Retina (tissue), 1 donor: ENCODE results near the gene KRT12.

ENCODE experiments used
- DNase-seq: peaks from one replicate; pipeline ENCODE4 v3.0.0-alpha.2; 2016

Gene KRT12

DNA sequence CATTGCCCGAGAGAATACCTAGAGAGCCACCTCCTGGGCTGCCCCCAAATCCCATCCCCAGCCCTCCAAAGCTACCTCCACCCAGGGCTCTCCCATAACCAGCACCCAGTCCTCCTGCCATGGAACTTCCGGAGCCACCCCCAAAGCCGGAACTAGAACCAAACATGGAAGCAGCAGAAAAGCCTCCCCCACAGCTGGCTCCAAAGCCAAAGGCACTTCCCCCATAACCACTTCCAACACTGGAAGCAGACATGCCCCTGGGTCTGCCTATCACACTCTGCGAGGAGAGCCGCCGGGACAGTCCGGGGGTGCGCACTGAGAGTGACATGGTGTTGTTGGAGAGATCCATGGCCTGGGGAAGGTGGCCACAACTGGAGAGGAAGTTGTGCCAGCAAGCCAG, at the start of gene KRT12:
TSS of gene KRT12 (minus strand) at position 386 of the 400 bp plus-strand sequence. CDS start at position 349, 37 bp downstream.
- no peak for DNase-seq

DNA sequence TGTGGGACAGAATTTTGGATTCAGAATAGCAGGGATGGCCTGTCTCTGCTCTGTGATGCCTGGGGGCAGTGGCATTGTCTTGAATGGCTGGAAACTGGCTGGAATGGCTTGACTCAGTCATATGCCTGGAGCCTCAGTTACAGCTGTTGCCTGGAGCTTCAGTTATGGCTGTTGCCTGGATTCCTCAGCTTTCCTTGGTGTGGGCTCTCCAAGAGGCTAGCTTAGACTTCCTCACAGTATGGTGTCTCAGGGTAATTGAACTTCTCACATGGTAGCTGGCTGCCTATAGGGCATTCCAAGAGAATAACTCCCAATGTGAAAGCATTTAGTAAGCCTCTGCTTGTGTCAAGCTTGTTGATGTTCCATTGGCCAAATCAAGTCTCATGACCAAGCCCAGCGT, 49.3 kb upstream of the KRT12 start:
- no peak for DNase-seq

DNA sequence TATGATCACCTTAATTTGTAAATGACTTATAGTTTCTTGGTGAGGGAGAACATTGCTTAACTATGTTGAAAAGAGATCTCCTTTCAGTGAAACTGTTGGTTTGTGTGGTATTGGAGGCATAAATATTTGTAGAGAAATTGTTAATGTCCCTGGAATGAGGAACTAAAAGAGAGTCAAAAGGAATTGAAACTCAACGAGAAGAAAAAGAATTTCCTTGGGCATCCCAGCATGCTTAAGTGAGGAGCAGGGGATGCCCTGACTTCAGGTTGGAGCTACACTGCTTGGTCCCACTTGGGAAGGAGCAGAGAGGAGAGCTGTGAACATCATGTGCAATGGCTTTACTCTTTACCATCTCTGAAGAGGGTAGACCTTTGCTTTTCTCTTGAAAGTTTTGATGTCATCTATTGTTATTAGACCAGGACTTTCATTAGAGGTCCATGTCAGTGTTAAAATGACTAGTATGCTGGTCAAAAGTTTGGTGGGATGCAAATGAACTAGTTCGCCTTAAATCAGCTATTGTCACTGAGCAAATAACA, 48.8 kb upstream of the KRT12 start:
- no peak for DNase-seq

DNA sequence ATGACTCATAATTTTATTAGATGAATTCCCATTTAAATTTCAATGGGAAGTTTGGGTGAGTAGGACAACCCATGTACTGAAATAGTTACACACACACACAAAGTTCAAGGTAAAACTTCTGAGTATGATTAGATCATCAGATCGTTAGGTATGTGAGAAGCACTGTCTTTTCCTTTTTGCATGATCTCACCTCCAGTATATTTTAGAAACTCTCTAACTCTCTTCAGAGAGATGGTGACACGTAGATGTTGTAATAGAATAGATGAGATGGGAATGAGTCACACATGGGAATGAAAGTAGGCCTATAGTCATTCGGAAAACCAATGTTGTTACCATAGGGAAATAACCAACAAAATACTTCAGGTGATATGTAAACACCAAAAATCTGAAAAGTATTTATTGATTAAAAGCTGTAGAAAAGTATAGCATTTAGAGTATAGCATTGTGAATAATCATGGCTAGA, 48.2 kb upstream of the KRT12 start:
- no peak for DNase-seq

DNA sequence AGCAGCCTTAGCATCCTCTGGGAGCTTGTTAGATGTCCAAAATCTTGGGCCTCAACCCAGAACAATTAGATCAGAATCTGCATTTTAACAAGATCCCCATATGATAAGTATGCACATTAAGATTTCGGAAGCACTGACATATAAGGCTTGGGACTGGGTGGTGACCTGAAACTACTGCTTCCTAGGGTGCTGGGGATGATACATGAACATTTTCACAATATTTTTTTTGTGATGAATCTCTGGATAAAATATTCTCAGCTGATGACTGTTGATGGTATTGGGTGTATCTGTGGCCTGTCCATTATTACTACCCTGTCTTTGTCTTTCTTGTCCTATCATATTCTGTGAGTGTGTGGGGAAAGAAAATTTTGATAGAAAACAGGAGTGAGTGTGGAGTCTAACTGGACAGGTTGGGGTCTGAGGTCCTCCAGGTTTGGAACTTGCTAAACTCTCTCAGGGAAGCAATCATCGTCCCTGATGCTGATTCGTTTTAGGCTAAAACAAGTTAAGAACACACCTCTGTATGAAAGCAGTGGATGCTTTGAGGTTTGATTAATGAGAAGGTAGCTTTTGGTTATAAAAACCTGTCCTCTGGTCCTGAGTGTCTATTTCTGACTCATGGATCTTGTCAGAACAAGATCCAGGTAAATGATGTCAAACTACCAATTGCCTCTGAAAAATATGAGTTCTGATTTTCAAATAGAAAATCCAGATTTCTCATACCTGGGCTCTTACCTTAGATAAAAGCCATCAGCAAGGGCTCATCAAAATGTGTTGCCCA, 47.2 kb upstream of the KRT12 start:
- no peak for DNase-seq

DNA sequence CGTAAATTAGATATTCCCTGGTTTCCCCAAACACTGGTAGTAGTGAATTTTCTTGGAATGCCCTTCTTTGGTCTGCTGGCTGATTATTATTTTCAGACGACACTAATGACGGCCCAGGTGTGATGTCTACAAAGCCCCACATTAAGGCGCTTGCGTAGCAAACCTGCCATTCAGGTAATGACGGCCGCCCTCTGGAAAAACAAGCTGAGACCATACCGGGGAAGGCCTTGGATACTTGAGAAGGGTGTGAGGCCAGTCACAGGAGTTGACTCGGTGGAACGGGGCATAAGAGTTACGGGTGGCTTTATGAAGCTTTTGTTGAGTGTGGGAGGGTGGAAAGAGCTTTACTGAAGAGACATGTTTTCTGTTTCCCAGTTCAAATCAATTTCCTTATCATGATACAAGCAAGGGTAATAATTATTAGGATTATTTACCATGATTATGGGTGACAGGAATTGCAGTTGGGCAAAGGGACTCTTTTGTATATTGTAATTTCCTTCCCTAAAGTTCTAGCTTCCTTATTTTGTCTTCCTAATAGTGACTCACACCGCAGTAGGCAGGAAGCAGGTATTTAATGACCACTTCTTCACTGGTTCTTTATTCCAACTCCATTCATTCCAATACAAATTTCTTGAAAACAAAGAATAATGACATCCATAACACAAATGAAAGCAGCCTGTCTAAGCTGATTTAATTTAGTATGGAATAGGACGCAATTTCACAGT, 45.6 kb upstream of the KRT12 start:
- DNase-seq = no peak

DNA sequence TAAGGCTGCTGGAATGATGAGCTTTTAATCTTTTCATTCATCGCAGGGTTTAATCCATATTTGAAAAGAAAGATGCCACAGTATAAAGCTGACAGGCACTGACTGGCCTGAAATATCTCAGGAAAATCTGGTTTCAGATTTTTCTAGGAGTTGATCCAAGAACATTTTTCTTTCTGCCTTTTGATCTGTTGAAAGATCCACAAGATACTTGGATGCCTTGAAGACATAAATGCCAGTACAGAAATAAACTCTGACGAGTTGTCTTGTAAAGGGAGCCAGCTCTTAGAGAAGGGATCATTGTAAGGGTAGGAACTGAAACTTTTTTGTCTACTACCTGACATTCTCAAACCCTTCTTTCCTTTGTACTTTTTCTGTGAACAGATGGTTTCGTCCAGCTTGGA, 43.4 kb upstream of the KRT12 start:
- no peak for DNase-seq

DNA sequence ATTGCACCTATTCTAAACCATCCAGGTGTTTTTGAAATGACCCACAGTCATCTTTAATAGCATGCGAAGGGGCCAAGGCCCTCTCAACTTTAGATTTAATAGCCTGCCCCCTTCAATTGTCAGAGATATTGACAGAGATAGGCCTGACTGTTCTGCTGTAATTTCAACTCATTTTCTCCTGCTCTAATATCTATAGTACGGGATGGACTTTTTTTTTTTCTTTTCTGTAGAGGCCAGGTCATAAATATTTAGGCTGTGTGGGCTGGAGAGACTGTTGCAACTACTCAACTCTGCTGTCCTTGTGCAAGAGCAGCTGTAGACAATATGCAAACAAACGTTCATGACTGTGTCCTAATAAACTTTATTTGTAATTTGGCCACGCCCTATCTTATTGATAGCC, 42.7 kb upstream of the KRT12 start:
- DNase-seq = no peak

DNA sequence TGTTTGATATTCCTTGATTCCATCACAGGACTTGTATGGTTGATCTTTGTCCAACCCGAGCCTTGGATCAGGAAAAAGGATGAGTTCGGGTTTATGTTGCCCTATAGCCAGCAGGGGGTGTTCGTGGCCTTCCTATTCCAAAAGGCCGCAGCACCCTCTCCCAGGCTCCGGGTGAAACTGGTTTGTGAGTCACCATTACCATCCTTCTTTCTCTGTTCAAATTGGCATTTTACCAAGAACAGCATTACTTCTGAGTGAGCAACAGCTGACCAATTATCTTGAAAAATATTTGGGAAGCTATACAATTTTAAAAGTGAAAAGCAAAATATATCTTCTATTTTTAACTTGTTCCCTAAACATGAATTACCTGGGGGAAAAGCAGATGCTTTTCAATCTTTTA, 42.3 kb upstream of the KRT12 start:
- DNase-seq = peak; percentile 80

DNA sequence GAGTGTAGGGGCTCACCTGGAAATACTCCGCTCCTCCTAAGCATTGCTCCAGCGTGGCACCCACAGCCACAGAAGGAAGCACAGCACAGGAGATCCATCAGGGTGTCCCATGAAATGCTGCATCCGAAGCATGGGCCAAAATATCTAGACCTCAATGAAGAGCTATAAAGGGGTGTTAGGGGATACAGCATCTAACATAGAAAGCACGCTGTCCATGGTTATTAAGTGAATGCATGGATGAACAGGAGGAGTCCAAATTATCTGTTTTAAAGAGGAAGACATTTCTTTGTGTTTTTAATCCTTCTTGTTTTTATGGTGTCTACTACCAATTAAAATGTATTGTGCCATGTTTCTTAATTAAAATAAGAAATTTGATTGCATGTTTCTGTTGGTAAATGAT, 39.6 kb upstream of the KRT12 start:
- DNase-seq = no peak

DNA sequence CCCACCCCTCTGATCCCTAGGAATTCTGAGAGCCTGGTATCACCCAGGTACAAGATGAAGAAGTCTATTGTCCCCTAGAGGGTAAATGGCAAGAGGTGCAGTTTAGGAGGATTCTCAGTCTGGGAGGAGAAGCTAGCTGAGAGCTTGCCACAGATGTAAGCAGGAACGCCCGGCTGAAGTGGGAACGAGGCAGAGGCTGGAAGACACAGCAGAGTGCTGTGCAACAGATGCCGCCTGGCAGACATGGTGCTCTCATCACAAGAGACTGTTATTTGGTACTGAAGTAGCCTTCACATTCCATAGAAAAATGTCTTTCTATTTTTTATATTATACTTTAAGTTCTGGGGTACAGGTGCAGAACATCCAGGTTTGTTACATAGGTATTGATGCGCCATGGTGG, 38.3 kb upstream of the KRT12 start:
- DNase-seq = no peak

DNA sequence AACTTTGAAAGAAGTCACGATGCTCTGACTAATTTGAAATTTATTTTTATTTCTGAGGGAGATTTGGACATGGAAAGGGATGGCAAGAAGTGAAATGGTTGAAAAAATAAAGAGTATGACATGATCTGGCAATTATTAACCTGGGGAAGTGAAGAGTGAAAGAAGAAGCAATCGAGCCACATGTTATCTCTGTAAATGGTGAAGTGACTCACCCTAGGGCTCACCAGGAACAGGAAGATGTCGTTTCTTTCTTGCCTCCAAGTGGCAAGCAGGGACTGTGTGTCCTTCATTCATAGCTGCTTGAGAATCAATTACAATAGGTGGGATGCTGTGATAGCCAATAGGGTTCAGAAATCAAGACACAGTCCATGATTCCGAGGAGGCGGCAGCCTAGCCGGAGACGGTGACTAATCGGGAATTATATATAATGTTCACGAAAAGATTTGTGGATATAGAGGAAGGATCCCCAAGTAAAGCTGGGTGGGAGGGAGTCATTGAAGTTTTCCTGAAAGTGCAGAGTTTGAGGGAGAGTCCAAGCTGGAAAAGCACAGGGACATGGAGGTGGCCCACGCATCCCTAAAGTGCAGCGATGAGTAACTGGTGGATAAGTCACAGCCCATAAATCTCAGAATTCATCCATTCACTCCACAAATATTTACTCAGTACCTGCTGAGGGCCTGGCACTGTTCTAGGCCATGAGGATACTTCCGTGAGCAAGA, 36.3 kb upstream of the KRT12 start:
- no peak for DNase-seq

DNA sequence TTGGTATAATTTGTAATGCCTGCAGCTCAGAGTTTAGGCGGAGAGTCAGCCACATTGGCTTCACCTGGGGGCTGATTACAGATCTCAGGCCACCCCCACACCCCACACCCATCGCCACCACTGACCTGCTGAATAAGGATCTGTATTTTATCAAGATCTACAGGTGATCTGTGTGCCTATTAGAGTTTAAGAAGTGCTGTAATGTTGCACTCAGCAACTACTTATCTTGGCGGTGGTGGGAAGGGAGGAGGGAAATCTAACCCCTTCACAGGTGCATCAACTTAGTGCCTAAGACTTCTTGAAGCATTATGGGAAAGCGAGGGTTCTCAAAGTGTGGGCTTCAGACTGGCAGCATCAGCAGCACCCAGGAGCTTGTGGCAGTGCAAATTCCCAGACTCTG, 35.5 kb upstream of the KRT12 start:
- no peak for DNase-seq

DNA sequence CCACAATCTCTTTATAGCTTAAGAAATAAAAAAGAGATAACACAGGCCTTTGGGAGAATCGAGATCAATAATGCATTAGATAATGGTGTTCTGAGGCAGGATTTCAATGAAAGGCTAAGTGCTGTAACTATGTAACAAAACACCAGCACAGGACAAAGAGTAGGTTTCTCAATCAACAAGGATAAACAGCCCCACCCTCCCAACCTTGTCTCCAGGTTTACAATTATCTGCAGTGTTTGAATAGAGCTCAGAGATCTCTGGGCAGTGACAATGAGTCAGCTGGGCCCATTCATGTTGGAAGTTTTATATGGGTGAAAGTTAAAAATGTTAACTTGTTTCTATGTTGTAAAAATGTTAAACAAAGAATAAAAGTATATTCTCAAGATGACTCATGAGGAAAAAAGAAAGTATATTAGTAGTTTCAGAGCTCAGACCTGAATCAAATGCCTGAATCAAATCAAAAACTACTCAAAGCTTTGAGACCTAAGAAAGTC, 35.0 kb upstream of the KRT12 start:
- no peak for DNase-seq

DNA sequence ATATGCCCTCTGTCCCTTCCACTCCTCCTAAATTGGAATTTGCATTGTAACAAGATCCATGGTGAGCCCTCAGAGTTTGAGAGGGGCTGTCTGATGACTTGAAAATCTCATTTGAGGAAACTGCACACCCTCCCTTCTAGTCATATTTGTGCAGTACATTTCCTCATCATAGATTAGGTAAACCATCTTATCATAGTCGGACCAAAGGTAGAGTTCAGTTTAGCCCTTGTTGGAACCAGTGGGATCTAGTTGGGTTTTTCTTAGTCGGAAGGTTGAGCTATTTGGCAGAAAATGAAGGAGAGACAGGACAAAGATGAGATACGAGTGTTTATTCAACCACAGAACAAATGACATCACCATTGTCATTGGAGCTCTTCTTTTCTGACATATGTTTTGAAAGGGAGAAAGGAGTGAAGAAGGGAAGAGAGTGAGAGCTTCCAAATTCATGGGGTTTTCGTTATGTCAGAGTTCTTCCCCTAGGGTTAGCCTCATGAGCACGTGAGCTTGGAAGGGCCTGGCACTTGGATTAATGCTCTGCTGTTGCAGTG, 33.9 kb upstream of the KRT12 start:
- DNase-seq = no peak

DNA sequence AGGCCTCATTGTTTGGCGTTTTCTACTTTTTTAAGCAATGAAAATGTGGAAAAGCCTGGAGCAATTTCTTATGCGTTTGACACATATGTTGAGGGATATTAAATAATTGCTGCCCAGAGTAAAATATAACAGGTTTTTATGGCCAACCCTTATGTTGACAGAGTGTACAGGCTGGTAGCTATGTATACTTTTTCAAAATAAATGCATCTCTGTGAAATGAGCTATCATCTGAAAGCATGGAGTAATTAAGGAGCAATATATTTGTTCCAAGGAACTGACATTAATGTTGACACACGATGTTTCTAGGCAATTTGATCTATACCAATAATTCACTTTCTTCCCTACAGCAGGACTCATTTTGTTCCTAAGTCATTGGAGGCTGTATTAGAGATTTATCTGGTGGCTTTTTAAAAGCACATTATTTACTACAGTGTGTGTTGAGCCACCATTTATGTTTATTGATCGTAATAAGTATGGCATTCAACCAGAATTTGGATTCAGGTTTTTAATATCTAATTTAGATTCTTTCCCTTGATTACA, 30.0 kb upstream of the KRT12 start:
- DNase-seq = no peak

DNA sequence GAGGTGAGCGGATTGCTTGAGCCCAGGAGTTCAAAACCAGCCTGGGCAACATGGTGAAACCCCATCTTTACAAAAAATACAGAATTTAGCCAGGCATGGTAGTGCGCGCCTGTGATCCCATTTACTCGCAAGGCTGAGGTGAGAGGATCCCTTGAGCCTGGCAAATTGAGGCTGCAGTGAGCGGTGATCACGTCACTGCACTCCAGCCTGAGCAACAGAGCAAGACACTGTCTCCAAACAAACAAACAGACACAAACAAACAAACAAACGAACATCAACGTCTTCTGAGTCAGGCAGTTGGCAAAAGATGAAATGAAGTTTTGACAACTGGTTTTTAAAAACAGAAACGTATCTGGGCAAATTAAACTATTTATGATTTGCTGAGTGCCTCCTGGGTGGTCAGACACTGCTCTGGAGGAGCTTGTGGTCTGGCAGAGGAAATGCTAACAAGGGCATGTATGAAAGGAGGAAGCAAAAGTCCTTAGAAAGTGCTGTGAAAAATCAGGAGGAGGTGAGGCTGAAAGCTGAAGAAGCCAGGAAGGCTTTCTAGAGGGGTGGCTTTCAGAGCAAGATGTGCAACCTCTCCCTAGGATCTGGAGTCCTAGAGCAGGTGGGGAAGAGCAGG, 28.2 kb upstream of the KRT12 start:
- DNase-seq = no peak

DNA sequence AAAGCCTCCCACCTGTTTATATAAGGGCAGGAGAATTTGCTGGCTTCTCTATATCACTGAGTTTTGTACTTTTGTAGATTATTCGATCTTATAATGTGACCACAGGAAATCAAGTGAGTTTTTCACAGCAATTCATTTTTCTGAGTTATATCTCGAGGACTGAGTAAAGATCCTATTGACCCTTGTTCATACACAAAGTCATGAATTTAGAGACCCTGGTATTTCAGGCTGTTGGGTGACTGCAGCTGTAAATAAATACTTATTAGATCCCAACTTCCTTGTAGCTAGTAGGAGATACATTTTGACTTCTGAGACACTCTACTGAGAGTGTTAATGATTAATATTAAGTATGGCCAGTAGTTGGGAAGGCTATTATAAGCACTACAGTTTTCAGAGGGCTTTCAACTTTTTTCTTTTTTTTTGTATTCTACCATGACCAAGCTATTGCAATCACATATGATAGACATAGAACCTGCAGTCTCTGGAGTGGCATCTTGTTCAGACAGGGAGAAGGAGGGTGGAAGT, 21.2 kb upstream of the KRT12 start:
- DNase-seq = no peak

DNA sequence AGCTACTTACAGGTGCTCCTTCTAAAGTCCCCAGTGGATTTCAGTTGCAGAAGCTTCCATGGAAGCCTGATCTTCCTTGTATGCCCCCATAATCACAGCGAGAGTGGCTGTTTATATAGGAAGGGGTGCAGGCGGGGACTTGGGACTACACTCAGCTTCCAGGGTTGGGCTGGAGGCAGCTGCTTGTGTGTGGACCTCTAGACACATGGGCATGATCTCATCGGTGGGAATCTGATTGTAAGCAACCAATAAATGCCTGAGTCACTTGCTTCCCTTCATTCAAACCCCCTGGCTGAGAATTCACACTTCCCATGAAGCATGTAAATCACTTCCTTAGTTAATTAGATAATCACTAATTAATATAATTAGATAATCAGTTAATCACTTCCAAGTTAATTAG, 19.1 kb upstream of the KRT12 start:
- no peak for DNase-seq

DNA sequence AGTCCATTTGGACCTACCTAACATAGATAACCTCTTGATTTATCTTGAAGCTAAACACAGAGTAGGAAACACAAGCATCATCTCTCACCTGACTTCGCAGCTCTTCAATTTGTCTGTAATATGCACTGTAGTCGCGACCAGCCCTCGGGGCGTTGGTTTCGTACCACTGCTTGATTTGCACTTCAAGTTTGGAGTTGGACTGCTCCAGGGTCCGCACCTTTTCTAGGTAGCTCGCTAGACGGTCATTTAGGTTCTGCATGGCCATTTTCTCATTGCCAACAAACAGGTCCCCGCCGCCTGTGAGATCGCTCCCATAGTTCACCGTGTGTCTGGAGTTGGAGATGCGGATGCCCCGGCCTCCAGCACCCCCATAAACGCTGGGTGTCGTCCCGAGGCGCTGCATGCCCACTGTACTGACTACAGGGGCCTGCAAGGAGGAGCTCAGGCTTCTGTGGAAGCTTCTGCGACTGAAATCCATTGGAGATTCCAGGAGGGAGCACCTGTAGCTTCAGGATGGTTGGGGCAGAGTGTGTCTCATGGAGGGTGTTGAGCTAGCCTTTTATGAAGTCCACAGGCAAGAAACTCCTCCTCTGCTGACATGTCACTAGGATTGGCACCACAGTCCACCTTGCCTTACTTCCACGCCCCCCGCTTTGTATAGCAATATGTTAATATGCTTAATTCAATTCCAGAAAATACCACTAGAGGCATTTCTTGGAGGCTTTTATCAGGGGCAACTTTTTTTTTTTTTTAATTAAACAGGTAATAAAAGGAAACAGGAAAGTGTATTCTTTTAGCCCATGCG, 17.9 kb upstream of the KRT12 start, which contains the start of gene KRT20:
TSS of gene KRT20 (minus strand) at position 535 of the 805 bp plus-strand sequence. CDS start at position 478, 57 bp downstream.
- no peak for DNase-seq
